Fibroblast of pulmonary artery (primary cell): ENCODE results near the gene DPM1.

Experiments
- DNase-seq: peaks from one replicate; pipeline ENCODE4 v3.0.0-alpha.2; 2010; ENCODE audit warnings: low read depth
- H3K4me3 ChIP-seq: replicated peaks from 2 replicates; pipeline ENCODE4 v1.5.1; 2011; ENCODE audit warnings: low read depth, mild to moderate bottlenecking, control low read depth, low read length, moderate library complexity
- CTCF ChIP-seq: IDR thresholded peaks from 2 replicates; pipeline ENCODE4 v1.5.1; 2011; ENCODE audit warnings: mild to moderate bottlenecking, control low read depth, low read length, inconsistent platforms; ENCODE audit errors: missing control alignments

Gene DPM1

GRCh38 chr20:50887576-50887975 is 70.8 kb downstream of the DPM1 start:
- no peak for TF ChIP-seq CTCF
- no peak overlapping the region for H3K4me3 ChIP-seq
- no peak for DNase-seq

DNA sequence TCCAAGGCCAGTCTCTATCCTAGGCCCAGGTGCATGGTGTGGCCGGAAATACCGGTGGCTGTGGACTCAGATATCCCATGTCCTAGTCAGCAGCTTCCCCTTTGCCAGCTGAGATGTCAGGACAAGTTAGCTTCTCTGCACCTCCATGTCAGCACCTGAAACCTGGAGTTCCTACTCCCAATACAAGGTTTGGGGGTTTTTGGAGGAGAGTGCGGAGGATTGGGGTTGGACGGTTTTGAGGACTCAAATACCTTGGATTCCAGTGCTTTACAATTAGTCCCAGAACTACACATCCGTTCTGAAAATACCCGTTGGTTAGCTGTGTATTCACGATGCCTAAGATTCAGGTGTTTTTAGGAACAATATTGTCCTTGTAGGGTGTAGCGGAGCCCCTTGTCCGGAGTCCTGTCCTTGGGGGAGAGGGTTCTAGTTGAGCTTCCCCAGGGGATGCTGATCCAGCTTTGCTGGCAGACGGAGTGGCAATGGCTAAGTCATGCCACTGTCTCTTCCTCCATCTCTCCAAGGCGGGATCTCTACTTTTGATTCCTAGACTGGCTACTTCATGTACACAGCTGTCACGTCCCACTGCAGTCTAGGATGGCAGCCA is 72.0 kb downstream of the DPM1 start:
- TF ChIP-seq CTCF, result no peak
- no peak overlapping the region for H3K4me3 ChIP-seq
- no peak for DNase-seq

GRCh38 chr20:50885781-50886180 is 72.6 kb downstream of the DPM1 start:
- no peak overlapping the region for H3K4me3 ChIP-seq
- TF ChIP-seq CTCF, result no peak
- no peak for DNase-seq

GRCh38 chr20:50885068-50885467 is 73.3 kb downstream of the DPM1 start:
- no peak overlapping the region for H3K4me3 ChIP-seq
- no peak for DNase-seq
- no peak for TF ChIP-seq CTCF
